ENCODE data around the gene PPARG. TPM values are rescaled to one million over a fixed set of nuclear protein-coding genes. Genes with fewer than 3 reads are reported as not detected.

Gene PPARG
- total and polyA plus RNA-seq, 2 donors (not counting 3 experiments of a cell fraction or from before 2014, with no cell fraction given): 0.15 to 1.3 TPM

DNA sequence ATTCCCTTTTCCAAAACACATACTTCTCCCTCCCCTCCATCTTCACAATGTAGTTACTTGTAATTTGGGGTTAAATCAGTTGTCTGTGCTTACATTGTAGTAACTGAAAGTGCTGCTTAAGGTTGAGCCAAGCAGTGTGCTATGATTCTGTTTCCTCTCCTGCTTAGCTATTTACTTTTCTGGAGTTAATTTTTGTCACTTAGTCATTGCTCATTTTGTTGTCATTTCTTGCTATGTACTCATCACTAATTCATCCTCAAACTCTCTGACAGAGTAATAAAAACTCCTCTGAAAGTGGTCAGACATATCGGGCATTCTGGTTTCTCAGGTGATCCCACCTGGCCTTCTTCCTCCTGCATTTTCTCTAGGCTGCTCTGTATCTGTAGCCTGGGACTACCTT is 80.7 kb downstream of the PPARG start:
- dilution Hi-C loops (cut with MboI; ENCODE audit: extremely low pct_ligation_motif_present, low sequenced_read_pairs): no loop called here

More for the DNA sequence above, 80.7 kb downstream of the PPARG start:
- FAIRE-seq (no peak), DNase-seq (ENCODE audit: low read depth, low spot score) (no peak)
- BruUV-seq (replicated peaks): no TSS peak
- ChIA-PET CTCF (interaction anchor here (1.3 kb wide), 1 partner anchor 33 kb away, joined by 3 read pairs; no protein-coding TSS in a partner anchor), POLR2A (no interaction called here)
- Histone ChIP-seq H3K27me3 (ENCODE audit: control insufficient read depth in 2 of 2, insufficient read depth in 2 of 2, low read length in 2 of 2) (peaks cover 0 to 4% of the 10 kb centered on the region in 2 experiments), H3K4me3 (replicated peaks in 1 of 3; ENCODE audit: insufficient read depth in 1 of 3, low read depth in 1 of 3, low read length in 3 of 3) (no peak overlapping the region), H3K36me3 (ENCODE audit: control insufficient read depth in 2 of 2, extremely low read depth in 1 of 2, insufficient read depth in 2 of 2, low read length in 2 of 2) (no peaks in the 10 kb centered on the region), H3K9ac (replicated peaks; ENCODE audit: extremely low read depth, insufficient read depth, low read length) (no peak overlapping the region), H3K79me2 (ENCODE audit: control insufficient read depth, insufficient read depth, low read length) (no peaks in the 10 kb centered on the region), H2AFZ (ENCODE audit: low read depth, low read length) (no peak overlapping the region), H4K20me1 (replicated peaks; ENCODE audit: control insufficient read depth, extremely low read depth, insufficient read depth, low read length) (no peaks in the 10 kb centered on the region), H3K9me1 (replicated peaks; ENCODE audit: control insufficient read depth, extremely low read depth, insufficient read depth, low read length) (no peaks in the 10 kb centered on the region), H3K27ac (ENCODE audit: insufficient read depth, low read depth, low read length) (no peak overlapping the region), H3K9me3 (replicated peaks; ENCODE audit: control insufficient read depth, insufficient read depth, low read length) (no peaks in the 10 kb centered on the region), H3K4me1 (ENCODE audit: control insufficient read depth, extremely low read depth, insufficient read depth, low read length) (no peaks in the 10 kb centered on the region), H3K4me2 (ENCODE audit: insufficient read depth, low read length) (no peak overlapping the region)
- no peak for TF ChIP-seq POLR2A (IDR thresholded peaks at IDR 0.05; ENCODE audit: low read depth, low read length)
- TF ChIP-seq MYC (IDR thresholded peaks at IDR 0.05; ENCODE audit: low read depth, low read length): no peak
- TF ChIP-seq, protein P1, sequence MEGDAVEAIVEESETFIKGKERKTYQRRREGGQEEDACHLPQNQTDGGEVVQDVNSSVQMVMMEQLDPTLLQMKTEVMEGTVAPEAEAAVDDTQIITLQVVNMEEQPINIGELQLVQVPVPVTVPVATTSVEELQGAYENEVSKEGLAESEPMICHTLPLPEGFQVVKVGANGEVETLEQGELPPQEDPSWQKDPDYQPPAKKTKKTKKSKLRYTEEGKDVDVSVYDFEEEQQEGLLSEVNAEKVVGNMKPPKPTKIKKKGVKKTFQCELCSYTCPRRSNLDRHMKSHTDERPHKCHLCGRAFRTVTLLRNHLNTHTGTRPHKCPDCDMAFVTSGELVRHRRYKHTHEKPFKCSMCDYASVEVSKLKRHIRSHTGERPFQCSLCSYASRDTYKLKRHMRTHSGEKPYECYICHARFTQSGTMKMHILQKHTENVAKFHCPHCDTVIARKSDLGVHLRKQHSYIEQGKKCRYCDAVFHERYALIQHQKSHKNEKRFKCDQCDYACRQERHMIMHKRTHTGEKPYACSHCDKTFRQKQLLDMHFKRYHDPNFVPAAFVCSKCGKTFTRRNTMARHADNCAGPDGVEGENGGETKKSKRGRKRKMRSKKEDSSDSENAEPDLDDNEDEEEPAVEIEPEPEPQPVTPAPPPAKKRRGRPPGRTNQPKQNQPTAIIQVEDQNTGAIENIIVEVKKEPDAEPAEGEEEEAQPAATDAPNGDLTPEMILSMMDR (IDR thresholded peaks at IDR 0.05; ENCODE audit: extremely low read depth in 1 of 2, insufficient read depth in 1 of 2, low read depth in 1 of 2, low read length in 2 of 2): no peak
- TF ChIP-seq EZH2 (IDR thresholded peaks at IDR 0.05; ENCODE audit: borderline replicate concordance, low read depth, low read length, severe bottlenecking): no peak
- no peak for TF ChIP-seq GATA2 (IDR thresholded peaks at IDR 0.05; ENCODE audit: insufficient read depth, insufficient read length, low read depth, low read length)
- TF ChIP-seq POLR2AphosphoS5 (IDR thresholded peaks at IDR 0.05; ENCODE audit: insufficient read depth, low read depth, low read length): no peak
- TF ChIP-seq FOS (IDR thresholded peaks at IDR 0.05; ENCODE audit: borderline replicate concordance, insufficient read depth, low read length): no peak
- TF ChIP-seq, protein P2, sequence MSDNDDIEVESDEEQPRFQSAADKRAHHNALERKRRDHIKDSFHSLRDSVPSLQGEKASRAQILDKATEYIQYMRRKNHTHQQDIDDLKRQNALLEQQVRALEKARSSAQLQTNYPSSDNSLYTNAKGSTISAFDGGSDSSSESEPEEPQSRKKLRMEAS (IDR thresholded peaks at IDR 0.05; ENCODE audit: insufficient read depth, insufficient read length): no peak
- TF ChIP-seq JUN (IDR thresholded peaks at IDR 0.05; ENCODE audit: borderline replicate concordance, insufficient read depth, insufficient read length, low read depth): no peak
- intact Hi-C loops (cut with micrococcal nuclease): no loop called here

Measured in endothelial cell of umbilical vein (primary cell).